Vagina (tissue), 2 donors: ENCODE measurements around the gene EGF. TPM values are rescaled to one million over a fixed set of nuclear protein-coding genes. Genes with fewer than 3 reads are reported as not detected.

Experiments used
- DNase-seq, 2 donors: peaks; one replicate each; pipeline ENCODE4 v3.0.0-alpha.2; 2017; ENCODE audit errors: extremely low spot score in 2 of 2
- H3K27ac ChIP-seq: fragments of 200-600 bp; sonication (generic); one replicate; pipeline ENCODE4 v1.5.1; 2019
- H3K27me3 ChIP-seq: fragments of 200-600 bp; sonication (generic); one replicate; pipeline ENCODE4 v1.5.1; 2019
- H3K36me3 ChIP-seq, 2 donors: fragments of 200-600 bp; sonication (generic); one replicate each; pipeline ENCODE4 v1.5.1; 2017 to 2019
- H3K4me1 ChIP-seq: fragments of 200-600 bp; sonication (generic); one replicate; pipeline ENCODE4 v1.5.1; 2019
- H3K4me3 ChIP-seq, 2 donors: fragments of 200-600 bp; sonication (generic); 1 replicate in 1 of 2; 2 replicates in 1 of 2; pipeline ENCODE4 v1.5.1; 2016 to 2019
- H3K9me3 ChIP-seq: fragments of 200-600 bp; sonication (generic); one replicate; pipeline ENCODE4 v1.5.1; 2019
- CTCF ChIP-seq, 3 experiments: fragments of 450-650 bp in 2 of 3; fragments of 200-600 bp in 1 of 3; sonication (generic) in 1 of 3; IDR thresholded peaks; one replicate each; pipeline ENCODE4 v1.5.1; 2017 to 2019; ENCODE audit warnings: antibody characterized with exemption in 3 of 3, mild to moderate bottlenecking in 2 of 3, moderate library complexity in 2 of 3
- POLR2A ChIP-seq, 2 donors: fragments of 450-650 bp; IDR thresholded peaks; one replicate each; pipeline ENCODE4 v1.6.1; 2017; ENCODE audit warnings: antibody characterized with exemption in 2 of 2, mild to moderate bottlenecking in 2 of 2, moderate library complexity in 2 of 2
- POLR2AphosphoS5 ChIP-seq, 2 donors: sonication (generic); formaldehyde crosslinking; IDR thresholded peaks; one replicate each; pipeline ENCODE4 v1.9.0; 2017; ENCODE audit warnings: antibody characterized with exemption in 2 of 2, mild to moderate bottlenecking in 2 of 2, low read depth in 1 of 2; ENCODE audit not compliant: insufficient read depth in 1 of 2
- intact Hi-C: fragments of 100-400 bp; cut with DNase I; formaldehyde crosslinking; loops from one replicate; pipeline ENCODE4 v1.15.1; 2023
- total RNA-seq: library from RNA; depleted of rRNA; stranded (reverse); fragments of >200 nt; gene quantifications from one replicate; pipeline ENCODE4 v1.2.3, GENCODE V29; 2016

The EGF gene
- total RNA-seq, 1 donor from 2014 or later, result 0.74 TPM

- Histone ChIP-seq H3K27ac (no peak overlapping the region), H3K4me1 (no peaks in the 10 kb centered on the region), H3K9me3 (no peaks in the 10 kb centered on the region), H3K27me3 (no peaks in the 10 kb centered on the region), H3K4me3 (no peak overlapping the region), H3K36me3 (no peaks in the 10 kb centered on the region)
- no peak for DNase-seq
- intact Hi-C loops, result no loop called here
- no peak for TF ChIP-seq CTCF (IDR thresholded peaks at IDR 0.05)
- TF ChIP-seq POLR2A (IDR thresholded peaks at IDR 0.05), result no peak
- no peak for TF ChIP-seq POLR2AphosphoS5 (IDR thresholded peaks at IDR 0.05; ENCODE audit: insufficient read depth in 1 of 2, low read depth in 1 of 2)
Observed at GRCh38 chr4:110009550-110009949, 96.9 kb downstream of the EGF start.

- H3K36me3 ChIP-seq, result no peaks in the 10 kb centered on the region
- no peak overlapping the region for H3K27ac ChIP-seq
- H3K9me3 ChIP-seq, result no peaks in the 10 kb centered on the region
- no peak for DNase-seq
- no peaks in the 10 kb centered on the region for H3K4me1 ChIP-seq
- intact Hi-C loops, result no loop called here
- no peak overlapping the region for H3K4me3 ChIP-seq
- TF ChIP-seq CTCF (IDR thresholded peaks at IDR 0.05), result no peak
- TF ChIP-seq POLR2AphosphoS5 (IDR thresholded peaks at IDR 0.05; ENCODE audit: insufficient read depth in 1 of 2, low read depth in 1 of 2), result no peak
- no peak for TF ChIP-seq POLR2A (IDR thresholded peaks at IDR 0.05)
- no peaks in the 10 kb centered on the region for H3K27me3 ChIP-seq
Observed at GRCh38 chr4:110010797-110011196, 98.1 kb downstream of the EGF start.

- Histone ChIP-seq H3K36me3 (no peaks in the 10 kb centered on the region), H3K4me3 (no peak overlapping the region), H3K27ac (no peak overlapping the region), H3K9me3 (no peaks in the 10 kb centered on the region), H3K27me3 (no peaks in the 10 kb centered on the region), H3K4me1 (no peaks in the 10 kb centered on the region)
- DNase-seq, result no peak
- TF ChIP-seq POLR2A (IDR thresholded peaks at IDR 0.05), result no peak
- no peak for TF ChIP-seq CTCF (IDR thresholded peaks at IDR 0.05)
- TF ChIP-seq POLR2AphosphoS5 (IDR thresholded peaks at IDR 0.05; ENCODE audit: insufficient read depth in 1 of 2, low read depth in 1 of 2), result no peak
- intact Hi-C loops, result no loop called here
Observed at GRCh38 chr4:110012917-110013316, 100.2 kb downstream of the EGF start.

- no peaks in the 10 kb centered on the region for H3K4me1 ChIP-seq
- no peaks in the 10 kb centered on the region for H3K36me3 ChIP-seq
- TF ChIP-seq POLR2A (IDR thresholded peaks at IDR 0.05) (no peak), POLR2AphosphoS5 (IDR thresholded peaks at IDR 0.05; ENCODE audit: insufficient read depth in 1 of 2, low read depth in 1 of 2) (no peak), CTCF (IDR thresholded peaks at IDR 0.05) (no peak)
- H3K27ac ChIP-seq, result no peak overlapping the region
- H3K27me3 ChIP-seq, result no peaks in the 10 kb centered on the region
- DNase-seq, result no peak
- H3K9me3 ChIP-seq, result no peaks in the 10 kb centered on the region
- intact Hi-C loops, result no loop called here
- H3K4me3 ChIP-seq, result no peak overlapping the region
Observed at GRCh38 chr4:110014233-110014632, 101.5 kb downstream of the EGF start.

GRCh38 chr4:110019153-110019552 is 106.5 kb downstream of the EGF start:
- H3K36me3 ChIP-seq, result no peaks in the 10 kb centered on the region
- TF ChIP-seq POLR2A (IDR thresholded peaks at IDR 0.05), result no peak
- no peak for DNase-seq
- no peaks in the 10 kb centered on the region for H3K9me3 ChIP-seq
- H3K4me1 ChIP-seq, result no peaks in the 10 kb centered on the region
- intact Hi-C loops, result no loop called here
- H3K27me3 ChIP-seq, result no peaks in the 10 kb centered on the region
- H3K27ac ChIP-seq, result no peak overlapping the region
- no peak overlapping the region for H3K4me3 ChIP-seq

- Histone ChIP-seq H3K4me1 (no peaks in the 10 kb centered on the region), H3K27me3 (no peaks in the 10 kb centered on the region), H3K36me3 (no peaks in the 10 kb centered on the region), H3K4me3 (no peak overlapping the region), H3K27ac (no peak overlapping the region), H3K9me3 (no peaks in the 10 kb centered on the region)
- TF ChIP-seq CTCF (IDR thresholded peaks at IDR 0.05), result no peak
- no peak for TF ChIP-seq POLR2A (IDR thresholded peaks at IDR 0.05)
- TF ChIP-seq POLR2AphosphoS5 (IDR thresholded peaks at IDR 0.05; ENCODE audit: insufficient read depth in 1 of 2, low read depth in 1 of 2), result no peak
- no peak for DNase-seq
- intact Hi-C loops, result no loop called here
Observed at GRCh38 chr4:110020139-110020538, 107.5 kb downstream of the EGF start.
